ENCODE measurements around the gene FLRT2. TPM values are rescaled to one million over a fixed set of nuclear protein-coding genes. Genes with fewer than 3 reads are reported as not detected.

Gene FLRT2
- total RNA-seq, 1 donor = under 0.01 TPM

DNA sequence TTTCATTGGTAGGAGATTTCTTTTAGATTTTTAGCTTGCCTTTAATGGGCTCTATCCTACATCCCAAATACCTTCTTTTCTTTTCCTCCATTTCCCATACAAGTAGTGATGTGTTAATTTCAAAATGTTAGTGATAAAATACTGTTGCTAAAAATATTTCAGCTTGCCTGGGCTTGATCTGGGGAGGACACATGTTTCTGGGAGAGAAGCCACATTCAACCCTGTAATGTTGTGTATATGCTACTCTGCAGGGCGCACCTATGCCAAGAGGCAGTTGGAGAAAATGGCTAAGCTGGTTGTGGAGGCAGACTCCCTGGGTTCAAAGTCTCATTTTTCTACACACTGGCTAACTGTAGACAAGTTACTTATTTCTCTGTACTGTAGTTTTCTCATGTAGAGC lies 26.3 kb downstream of the FLRT2 start:
- DNase-seq (ENCODE audit: low read depth in 2 of 3, low spot score in 2 of 3) = no peak

DNA sequence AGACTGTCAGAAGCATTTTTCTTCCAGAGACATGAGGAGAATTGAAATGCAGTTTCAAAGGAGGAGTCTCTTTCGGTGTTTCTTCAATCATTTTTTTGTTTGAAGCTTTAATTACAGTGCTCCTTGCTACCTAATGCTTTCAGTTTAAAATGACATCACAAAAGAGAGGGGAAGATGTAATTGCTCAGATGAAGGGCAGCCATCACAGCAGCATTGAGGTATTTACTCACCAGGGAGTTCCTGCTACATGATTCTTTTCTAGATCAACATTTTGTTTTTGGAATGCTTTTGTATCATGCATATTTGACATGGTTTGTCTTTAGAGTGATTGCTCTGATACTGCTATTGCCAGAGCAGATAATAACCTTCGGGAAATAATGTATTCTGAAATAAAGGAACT lies 28.6 kb downstream of the FLRT2 start:
- DNase-seq (ENCODE audit: low read depth in 2 of 3, low spot score in 2 of 3) = no peak

- DNase-seq (ENCODE audit: low read depth in 2 of 3, low spot score in 2 of 3) = no peak
These were observed 32.7 kb downstream of the FLRT2 start for GRCh38 chr14:85562630-85563029.

DNA sequence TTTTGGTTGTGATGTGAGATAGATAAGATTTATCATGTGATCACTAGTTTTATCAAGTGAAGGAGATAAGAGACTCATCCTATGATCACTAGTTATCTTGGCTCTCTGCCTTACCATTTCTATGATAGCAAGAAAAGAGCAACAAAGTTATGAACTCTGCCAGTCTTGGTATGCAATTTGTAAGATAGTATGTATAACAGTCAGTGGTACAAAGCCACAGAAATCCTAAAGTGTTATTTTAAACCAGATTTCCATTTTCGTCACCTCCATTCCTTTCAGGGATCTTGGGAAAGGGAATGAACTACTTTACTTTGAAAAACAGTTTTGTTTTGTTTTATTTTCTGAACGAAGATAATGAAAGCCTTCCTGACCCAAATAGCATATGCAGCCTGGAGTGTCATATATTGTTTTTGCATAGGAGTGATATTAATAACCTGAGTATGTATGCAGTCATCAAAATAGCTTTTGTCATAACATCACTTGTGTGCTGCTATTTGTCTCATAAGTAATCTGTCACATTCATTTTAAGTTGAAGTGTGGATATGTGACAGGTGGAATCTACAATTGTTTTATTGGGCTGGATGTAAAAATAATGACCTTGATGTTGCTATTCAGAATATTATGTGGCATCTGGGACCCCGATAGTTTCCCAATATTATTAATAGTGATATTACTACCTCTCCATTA lies 35.0 kb downstream of the FLRT2 start:
- no peak for DNase-seq (ENCODE audit: low read depth in 2 of 3, low spot score in 2 of 3)

GRCh38 chr14:85565862-85566296 lies 35.9 kb downstream of the FLRT2 start:
- no peak for DNase-seq (ENCODE audit: low read depth in 2 of 3, low spot score in 2 of 3)

GRCh38 chr14:85566603-85567002 lies 36.7 kb downstream of the FLRT2 start:
- DNase-seq (ENCODE audit: low read depth in 2 of 3, low spot score in 2 of 3) = no peak

- no peak for DNase-seq (ENCODE audit: low read depth in 2 of 3, low spot score in 2 of 3)
These were observed 42.1 kb downstream of the FLRT2 start for GRCh38 chr14:85572011-85572410.

- DNase-seq (ENCODE audit: low read depth in 2 of 3, low spot score in 2 of 3) = no peak
These were observed 42.9 kb downstream of the FLRT2 start for GRCh38 chr14:85572845-85573244.

GRCh38 chr14:85573406-85573805 lies 43.5 kb downstream of the FLRT2 start:
- DNase-seq (ENCODE audit: low read depth in 2 of 3, low spot score in 2 of 3) = no peak

DNA sequence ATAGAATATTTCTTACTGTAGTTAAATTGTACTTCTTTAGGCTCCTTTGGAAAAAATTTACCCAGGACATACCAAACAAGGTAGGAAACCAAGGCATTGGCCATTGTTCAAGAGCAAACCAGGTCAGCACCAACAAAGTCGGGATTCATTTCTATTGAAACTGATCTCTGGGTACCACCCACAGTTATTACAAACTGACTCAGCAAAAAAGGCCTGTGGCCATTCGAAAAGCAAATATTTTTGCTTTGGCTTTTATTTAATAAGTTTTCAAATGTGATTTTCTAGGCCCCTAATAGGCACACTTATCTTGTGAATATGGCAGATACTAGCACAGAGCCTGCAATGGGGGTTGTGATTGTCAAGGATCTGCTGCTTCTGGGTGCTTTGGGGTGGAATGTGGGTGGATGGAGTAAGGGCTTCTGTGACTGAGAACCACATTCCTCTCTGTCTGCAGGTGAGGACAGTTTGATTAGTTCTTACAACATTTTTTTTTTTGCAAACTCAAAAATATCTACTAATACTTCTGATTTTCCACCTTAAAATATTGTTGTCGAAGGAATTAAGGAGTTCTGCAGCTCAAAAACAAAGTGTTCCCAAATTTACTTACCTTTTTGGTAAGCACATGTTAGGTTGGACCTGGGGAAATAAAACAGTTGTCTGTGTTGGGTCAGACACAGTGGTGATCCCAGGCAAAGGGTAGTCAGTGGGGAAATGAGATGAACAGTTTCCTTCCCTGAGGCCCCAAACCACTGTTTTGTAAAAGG lies 45.1 kb downstream of the FLRT2 start:
- no peak for DNase-seq (ENCODE audit: low read depth in 2 of 3, low spot score in 2 of 3)

GRCh38 chr14:85575617-85575898 lies 45.6 kb downstream of the FLRT2 start:
- no peak for DNase-seq (ENCODE audit: low read depth in 2 of 3, low spot score in 2 of 3)

DNA sequence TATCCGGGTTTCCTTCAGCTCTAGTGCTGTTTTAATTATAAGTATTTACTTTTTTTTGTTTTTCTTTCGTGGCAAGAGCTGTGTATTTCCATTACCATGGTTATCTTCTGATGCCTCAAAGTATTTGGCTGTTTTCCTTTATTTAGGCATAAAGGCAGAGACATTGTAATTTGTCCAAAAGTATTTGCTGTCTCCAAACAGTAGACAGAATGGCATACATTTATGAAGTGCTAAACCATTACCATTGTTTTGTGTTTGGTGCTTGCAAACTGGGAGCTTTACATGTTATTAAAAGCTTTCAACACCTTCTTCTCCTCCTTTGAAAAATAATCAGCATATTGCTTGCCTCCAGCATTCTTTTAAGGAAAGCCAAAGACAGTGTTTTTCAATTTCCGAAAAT lies 46.3 kb downstream of the FLRT2 start:
- no peak for DNase-seq (ENCODE audit: low read depth in 2 of 3, low spot score in 2 of 3)

- no peak for DNase-seq (ENCODE audit: low read depth in 2 of 3, low spot score in 2 of 3)
These were observed 47.1 kb downstream of the FLRT2 start for GRCh38 chr14:85576848-85577542.

- no peak for DNase-seq (ENCODE audit: low read depth in 2 of 3, low spot score in 2 of 3)
These were observed 47.7 kb downstream of the FLRT2 start for GRCh38 chr14:85577543-85578114.

GRCh38 chr14:85578357-85578756 lies 48.4 kb downstream of the FLRT2 start:
- no peak for DNase-seq (ENCODE audit: low read depth in 2 of 3, low spot score in 2 of 3)

DNA sequence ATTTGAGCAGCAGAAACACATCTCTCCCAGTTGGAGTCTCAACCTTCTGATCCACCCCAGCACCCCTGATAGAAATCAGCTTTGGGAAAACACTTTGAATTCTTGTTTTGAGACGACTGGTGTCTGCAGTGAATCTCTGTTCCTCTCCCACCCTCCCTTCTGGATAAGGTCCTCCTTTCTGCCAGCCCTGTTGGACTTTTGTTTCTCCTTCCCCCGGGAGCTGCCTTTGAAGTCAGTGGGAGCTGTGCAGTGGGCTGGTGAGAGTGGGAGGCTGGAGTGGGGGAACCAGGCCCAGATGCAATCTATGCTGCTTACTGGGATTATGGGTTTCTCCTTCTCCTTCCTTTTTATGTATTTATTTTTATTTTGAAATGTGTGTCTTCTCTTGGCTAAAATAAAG lies 49.0 kb downstream of the FLRT2 start:
- no peak for DNase-seq (ENCODE audit: low read depth in 2 of 3, low spot score in 2 of 3)

GRCh38 chr14:85579942-85580341 lies 50.0 kb downstream of the FLRT2 start:
- DNase-seq (ENCODE audit: low read depth in 2 of 3, low spot score in 2 of 3) = no peak

DNA sequence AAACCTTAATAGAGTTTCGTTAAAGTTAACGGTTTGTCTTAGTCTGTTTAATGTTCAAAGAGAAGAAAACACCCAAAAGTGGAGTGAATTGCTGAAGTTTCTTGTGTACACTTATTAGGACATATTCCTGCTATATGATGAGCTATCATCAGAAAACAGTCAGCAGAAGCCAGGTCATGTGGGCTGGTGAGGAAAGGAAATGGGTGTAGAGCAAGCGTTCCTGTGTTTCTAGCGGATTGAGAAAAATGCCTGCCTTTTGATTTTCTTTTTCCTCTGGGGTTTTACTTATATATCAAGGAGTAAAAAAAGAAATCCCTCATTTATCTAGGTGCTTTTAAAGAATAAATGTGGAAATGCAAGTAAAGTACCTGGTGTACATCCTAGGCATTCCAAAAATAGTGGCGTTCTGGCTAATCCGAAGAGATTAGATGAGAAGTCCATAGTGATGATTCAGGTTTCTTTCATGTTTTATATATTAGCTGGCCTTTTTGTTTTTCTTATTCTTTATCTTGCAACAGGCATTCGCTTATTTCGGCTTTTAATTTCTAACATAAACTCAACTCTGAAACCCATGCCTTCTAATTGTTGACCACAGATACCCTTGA lies 50.7 kb downstream of the FLRT2 start:
- DNase-seq (ENCODE audit: low read depth in 2 of 3, low spot score in 2 of 3) = no peak

GRCh38 chr14:85581691-85582090 lies 51.7 kb downstream of the FLRT2 start:
- no peak for DNase-seq (ENCODE audit: low read depth in 2 of 3, low spot score in 2 of 3)

GRCh38 chr14:85583380-85583779 lies 53.4 kb downstream of the FLRT2 start:
- no peak for DNase-seq (ENCODE audit: low read depth in 2 of 3, low spot score in 2 of 3)

- DNase-seq (ENCODE audit: low read depth in 2 of 3, low spot score in 2 of 3) = no peak
These were observed 54.5 kb downstream of the FLRT2 start for GRCh38 chr14:85584481-85584880.
